HEK293 (cell line): ENCODE measurements around the gene SZRD1.
A peak's percentile ranks its signal among the peaks of the same experiment; 100 is the strongest.

Experiments
- CTCF ChIA-PET: fragments of 350-600 bp; formaldehyde crosslinking; extraction: SDS; loops from one replicate; lab custom pipeline; 2021; ENCODE audit warnings: antibody characterized with exemption; lab: Yijun Ruan, JAX
- POLR2A ChIA-PET: fragments of 300-600 bp; formaldehyde crosslinking; extraction: SDS; loops from one replicate; lab custom pipeline; 2020; ENCODE audit warnings: antibody characterized with exemption, inconsistent platforms; lab: Yijun Ruan, JAX
- H3K27ac ChIP-seq: fragments of 200-500 bp; sonication (Bioruptor generic); 2 replicates; pipeline ENCODE4 v1.5.1; 2014; ENCODE audit warnings: low read depth, low read length, control low read depth, inconsistent platforms; ENCODE audit errors: extremely low read depth
- H3K36me3 ChIP-seq, 2 experiments: fragments of 200-500 bp in 1 of 2; sonication (Bioruptor generic) in 1 of 2; 1 replicate in 1 of 2; 2 replicates in 1 of 2; pipeline ENCODE4 v1.5.1; 2014 to 2017; ENCODE audit warnings: inconsistent platforms in 2 of 2, low read length in 2 of 2; ENCODE audit not compliant: control insufficient read depth in 2 of 2, insufficient read depth in 1 of 2
- H3K4me1 ChIP-seq: fragments of 200-500 bp; sonication (Bioruptor generic); 2 replicates; pipeline ENCODE4 v1.5.1; 2014; ENCODE audit warnings: mild to moderate bottlenecking, low read length, inconsistent platforms; ENCODE audit not compliant: control insufficient read depth, insufficient read depth
- H3K4me3 ChIP-seq: 2 replicates; pipeline ENCODE4 v1.5.1; 2011; ENCODE audit warnings: low read depth, mild to moderate bottlenecking, control low read depth, low read length, moderate library complexity
- H3K9me3 ChIP-seq: fragments of 200-500 bp; sonication (Bioruptor generic); 2 replicates; pipeline ENCODE4 v1.5.1; 2014; ENCODE audit warnings: low read depth, low read length, inconsistent platforms; ENCODE audit not compliant: control insufficient read depth, insufficient read depth
- BCL11A ChIP-seq: fragments of 450-650 bp; formaldehyde crosslinking; IDR thresholded peaks from 2 replicates; pipeline ENCODE4 v1.5.1; 2016; ENCODE audit warnings: low read depth, missing biosample characterization, missing genetic modification characterization
- EGR2 ChIP-seq: fragments of 450-650 bp; formaldehyde crosslinking; IDR thresholded peaks from 2 replicates; pipeline ENCODE4 v1.5.1; 2016; ENCODE audit warnings: low read depth, missing biosample characterization, missing genetic modification characterization
- REPIN1 ChIP-seq: fragments of 450-650 bp; formaldehyde crosslinking; IDR thresholded peaks from 2 replicates; pipeline ENCODE4 v1.5.1; 2017; ENCODE audit warnings: missing biosample characterization, missing genetic modification characterization, low read depth
- ZFHX2 ChIP-seq: fragments of 450-650 bp; formaldehyde crosslinking; conservative IDR thresholded peaks from 2 replicates; pipeline ENCODE4 v1.5.1; 2016; ENCODE audit warnings: missing biosample characterization, missing genetic modification characterization
- ZNF138 ChIP-seq: fragments of 450-650 bp; formaldehyde crosslinking; IDR thresholded peaks from 2 replicates; pipeline ENCODE4 v1.5.1; 2016; ENCODE audit warnings: missing biosample characterization, missing genetic modification characterization, borderline replicate concordance
- ZNF155 ChIP-seq: fragments of 450-650 bp; formaldehyde crosslinking; IDR thresholded peaks from 2 replicates; pipeline ENCODE4 v1.5.1; 2016; ENCODE audit warnings: missing biosample characterization, missing genetic modification characterization
- ZNF274 ChIP-seq, 2 experiments: fragments of 200-500 bp in 1 of 2; fragments of 450-650 bp in 1 of 2; sonication (Bioruptor generic) in 1 of 2; formaldehyde crosslinking in 1 of 2; IDR thresholded peaks; 2 replicates each; pipeline versions ENCODE4 v1.5.1 to v1.6.1; 2014 to 2016; ENCODE audit warnings: borderline replicate concordance in 1 of 2, inconsistent platforms in 1 of 2, low read length in 1 of 2, missing biosample characterization in 1 of 2, missing genetic modification characterization in 1 of 2
- ZNF530 ChIP-seq: fragments of 450-650 bp; formaldehyde crosslinking; IDR thresholded peaks from 2 replicates; pipeline ENCODE4 v1.5.1; 2016; ENCODE audit warnings: low read depth, missing biosample characterization, missing genetic modification characterization
- ZNF837 ChIP-seq: fragments of 450-650 bp; formaldehyde crosslinking; IDR thresholded peaks from 2 replicates; pipeline ENCODE4 v1.5.1; 2016; ENCODE audit warnings: missing biosample characterization, missing genetic modification characterization
- TF ChIP-seq, protein P1 (sequence below): fragments of 450-650 bp; formaldehyde crosslinking; IDR thresholded peaks from 2 replicates; pipeline ENCODE4 v1.5.1; 2016; ENCODE audit warnings: missing biosample characterization, missing genetic modification characterization
- TF ChIP-seq, protein P2 (sequence below): fragments of 450-650 bp; formaldehyde crosslinking; IDR thresholded peaks from 2 replicates; pipeline ENCODE4 v1.5.1; 2016; ENCODE audit warnings: missing biosample characterization, missing genetic modification characterization, low read depth
- TF ChIP-seq, protein P3 (sequence below): fragments of 450-650 bp; formaldehyde crosslinking; IDR thresholded peaks from 2 replicates; pipeline ENCODE4 v1.5.1; 2017; ENCODE audit warnings: missing biosample characterization, missing genetic modification characterization
- TF ChIP-seq, protein P4 (sequence below): fragments of 450-650 bp; formaldehyde crosslinking; IDR thresholded peaks from 2 replicates; pipeline ENCODE4 v1.5.1; 2017; ENCODE audit warnings: missing biosample characterization, missing genetic modification characterization
- TF ChIP-seq, protein P5 (sequence below): fragments of 450-650 bp; formaldehyde crosslinking; IDR thresholded peaks from 2 replicates; pipeline ENCODE4 v1.5.1; 2016; ENCODE audit warnings: missing biosample characterization, missing genetic modification characterization
- TF ChIP-seq, protein P6 (sequence below): fragments of 450-650 bp; formaldehyde crosslinking; IDR thresholded peaks from 2 replicates; pipeline ENCODE4 v1.5.1; 2016; ENCODE audit warnings: missing biosample characterization, missing genetic modification characterization

SZRD1 gene

DNA sequence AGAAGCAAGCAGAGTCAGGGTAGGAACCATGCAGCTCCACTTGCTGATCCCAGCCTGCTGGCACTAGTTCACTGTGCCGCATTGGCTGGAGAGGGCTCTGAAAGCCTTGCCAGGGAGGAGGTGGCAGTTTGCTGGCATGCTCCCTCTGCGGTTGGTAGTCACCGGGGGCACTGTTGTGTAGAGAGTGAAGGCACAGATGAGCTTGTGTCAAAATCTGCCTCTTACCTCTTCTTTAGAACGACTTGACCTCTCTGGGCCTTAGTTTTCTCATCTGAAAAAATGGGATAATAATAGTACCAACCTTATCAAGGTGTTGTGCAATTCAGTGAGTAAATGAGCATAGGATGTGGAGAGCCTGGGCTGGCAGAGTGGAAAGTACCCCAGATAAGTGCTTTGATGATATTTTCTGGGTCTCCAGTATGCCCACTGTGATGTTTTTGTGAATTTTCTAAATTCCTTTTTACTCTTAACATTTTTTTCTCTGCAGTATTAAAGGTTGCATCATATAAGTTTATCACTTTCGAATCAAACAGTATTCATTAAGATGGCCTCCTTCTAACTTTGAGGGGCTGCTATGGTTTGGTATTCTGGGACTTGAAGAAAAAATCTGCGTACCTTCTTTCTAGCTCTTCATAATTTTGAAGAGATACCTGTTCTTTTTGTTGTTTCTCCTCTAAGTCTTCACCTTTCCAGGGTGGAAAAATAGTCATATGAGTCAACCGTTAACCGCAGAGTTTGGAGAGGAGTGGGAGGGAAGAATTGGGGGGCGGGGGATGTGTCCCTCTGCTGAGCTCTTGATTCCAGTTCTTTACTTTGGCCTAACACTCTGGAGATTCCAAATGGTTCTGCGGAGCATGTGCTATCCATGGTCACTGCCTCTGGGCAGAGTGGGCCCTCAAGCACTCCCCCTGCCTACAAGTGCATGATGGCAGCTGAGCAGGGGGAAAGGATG is 26.8 kb downstream of the SZRD1 start:
- CTCF ChIA-PET: no interaction called here
- Histone ChIP-seq H3K4me3 (no peak overlapping the region), H3K36me3 (peaks cover 0 to 67% of the 10 kb centered on the region in 2 experiments; a peak in 2 of 3 replicates), H3K4me1 (no peaks in the 10 kb centered on the region; the same call in 1 of the 2 replicates)
- no peak for TF ChIP-seq ZNF138 (tag by site-specific recombination)
- TF ChIP-seq, protein P1, sequence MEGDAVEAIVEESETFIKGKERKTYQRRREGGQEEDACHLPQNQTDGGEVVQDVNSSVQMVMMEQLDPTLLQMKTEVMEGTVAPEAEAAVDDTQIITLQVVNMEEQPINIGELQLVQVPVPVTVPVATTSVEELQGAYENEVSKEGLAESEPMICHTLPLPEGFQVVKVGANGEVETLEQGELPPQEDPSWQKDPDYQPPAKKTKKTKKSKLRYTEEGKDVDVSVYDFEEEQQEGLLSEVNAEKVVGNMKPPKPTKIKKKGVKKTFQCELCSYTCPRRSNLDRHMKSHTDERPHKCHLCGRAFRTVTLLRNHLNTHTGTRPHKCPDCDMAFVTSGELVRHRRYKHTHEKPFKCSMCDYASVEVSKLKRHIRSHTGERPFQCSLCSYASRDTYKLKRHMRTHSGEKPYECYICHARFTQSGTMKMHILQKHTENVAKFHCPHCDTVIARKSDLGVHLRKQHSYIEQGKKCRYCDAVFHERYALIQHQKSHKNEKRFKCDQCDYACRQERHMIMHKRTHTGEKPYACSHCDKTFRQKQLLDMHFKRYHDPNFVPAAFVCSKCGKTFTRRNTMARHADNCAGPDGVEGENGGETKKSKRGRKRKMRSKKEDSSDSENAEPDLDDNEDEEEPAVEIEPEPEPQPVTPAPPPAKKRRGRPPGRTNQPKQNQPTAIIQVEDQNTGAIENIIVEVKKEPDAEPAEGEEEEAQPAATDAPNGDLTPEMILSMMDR (tag by site-specific recombination): 0 out of 2 replicates have a peak, but pooled peaks have one; percentile 11
- TF ChIP-seq, all 188 proteins: peak for 1
- Histone ChIP-seq H3K9me3 (no peaks in the 10 kb centered on the region), H3K27ac (no peak overlapping the region)
- POLR2A ChIA-PET: no interaction called here

DNA sequence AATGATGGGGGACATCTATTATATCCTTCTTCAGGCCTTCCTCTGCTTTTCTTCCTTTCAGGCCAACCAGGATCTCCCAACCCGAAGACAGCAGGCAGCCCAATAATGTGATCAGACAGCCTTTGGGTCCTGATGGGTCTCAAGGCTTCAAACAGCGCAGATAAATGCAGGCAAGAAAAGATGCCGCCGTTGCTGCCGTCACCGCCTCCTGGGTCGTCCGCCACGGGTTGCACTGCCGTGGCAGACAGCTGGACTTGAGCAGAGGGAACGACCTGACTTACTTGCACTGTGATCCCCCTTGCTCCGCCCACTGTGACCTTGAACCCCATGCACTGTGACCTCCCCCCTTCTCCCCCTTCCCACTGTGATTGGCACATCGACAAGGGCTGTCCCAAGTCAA is 27.9 kb downstream of the SZRD1 start:
- TF ChIP-seq ZNF274 (IDR thresholded peaks at IDR 0.05; ENCODE audit: low read length): no peak
- TF ChIP-seq ZNF274 (tag by site-specific recombination; IDR thresholded peaks at IDR 0.05; ENCODE audit: borderline replicate concordance): no peak
- TF ChIP-seq, protein P2, sequence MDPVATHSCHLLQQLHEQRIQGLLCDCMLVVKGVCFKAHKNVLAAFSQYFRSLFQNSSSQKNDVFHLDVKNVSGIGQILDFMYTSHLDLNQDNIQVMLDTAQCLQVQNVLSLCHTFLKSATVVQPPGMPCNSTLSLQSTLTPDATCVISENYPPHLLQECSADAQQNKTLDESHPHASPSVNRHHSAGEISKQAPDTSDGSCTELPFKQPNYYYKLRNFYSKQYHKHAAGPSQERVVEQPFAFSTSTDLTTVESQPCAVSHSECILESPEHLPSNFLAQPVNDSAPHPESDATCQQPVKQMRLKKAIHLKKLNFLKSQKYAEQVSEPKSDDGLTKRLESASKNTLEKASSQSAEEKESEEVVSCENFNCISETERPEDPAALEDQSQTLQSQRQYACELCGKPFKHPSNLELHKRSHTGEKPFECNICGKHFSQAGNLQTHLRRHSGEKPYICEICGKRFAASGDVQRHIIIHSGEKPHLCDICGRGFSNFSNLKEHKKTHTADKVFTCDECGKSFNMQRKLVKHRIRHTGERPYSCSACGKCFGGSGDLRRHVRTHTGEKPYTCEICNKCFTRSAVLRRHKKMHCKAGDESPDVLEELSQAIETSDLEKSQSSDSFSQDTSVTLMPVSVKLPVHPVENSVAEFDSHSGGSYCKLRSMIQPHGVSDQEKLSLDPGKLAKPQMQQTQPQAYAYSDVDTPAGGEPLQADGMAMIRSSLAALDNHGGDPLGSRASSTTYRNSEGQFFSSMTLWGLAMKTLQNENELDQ: no peak
- TF ChIP-seq BCL11A (tag by site-specific recombination): no peak
- TF ChIP-seq, protein P3, sequence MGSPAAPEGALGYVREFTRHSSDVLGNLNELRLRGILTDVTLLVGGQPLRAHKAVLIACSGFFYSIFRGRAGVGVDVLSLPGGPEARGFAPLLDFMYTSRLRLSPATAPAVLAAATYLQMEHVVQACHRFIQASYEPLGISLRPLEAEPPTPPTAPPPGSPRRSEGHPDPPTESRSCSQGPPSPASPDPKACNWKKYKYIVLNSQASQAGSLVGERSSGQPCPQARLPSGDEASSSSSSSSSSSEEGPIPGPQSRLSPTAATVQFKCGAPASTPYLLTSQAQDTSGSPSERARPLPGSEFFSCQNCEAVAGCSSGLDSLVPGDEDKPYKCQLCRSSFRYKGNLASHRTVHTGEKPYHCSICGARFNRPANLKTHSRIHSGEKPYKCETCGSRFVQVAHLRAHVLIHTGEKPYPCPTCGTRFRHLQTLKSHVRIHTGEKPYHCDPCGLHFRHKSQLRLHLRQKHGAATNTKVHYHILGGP (tag by site-specific recombination): no peak
- TF ChIP-seq EGR2 (tag by site-specific recombination): no peak
- TF ChIP-seq ZNF837 (tag by site-specific recombination): no peak
- no peak for TF ChIP-seq ZFHX2
- TF ChIP-seq, protein P4, sequence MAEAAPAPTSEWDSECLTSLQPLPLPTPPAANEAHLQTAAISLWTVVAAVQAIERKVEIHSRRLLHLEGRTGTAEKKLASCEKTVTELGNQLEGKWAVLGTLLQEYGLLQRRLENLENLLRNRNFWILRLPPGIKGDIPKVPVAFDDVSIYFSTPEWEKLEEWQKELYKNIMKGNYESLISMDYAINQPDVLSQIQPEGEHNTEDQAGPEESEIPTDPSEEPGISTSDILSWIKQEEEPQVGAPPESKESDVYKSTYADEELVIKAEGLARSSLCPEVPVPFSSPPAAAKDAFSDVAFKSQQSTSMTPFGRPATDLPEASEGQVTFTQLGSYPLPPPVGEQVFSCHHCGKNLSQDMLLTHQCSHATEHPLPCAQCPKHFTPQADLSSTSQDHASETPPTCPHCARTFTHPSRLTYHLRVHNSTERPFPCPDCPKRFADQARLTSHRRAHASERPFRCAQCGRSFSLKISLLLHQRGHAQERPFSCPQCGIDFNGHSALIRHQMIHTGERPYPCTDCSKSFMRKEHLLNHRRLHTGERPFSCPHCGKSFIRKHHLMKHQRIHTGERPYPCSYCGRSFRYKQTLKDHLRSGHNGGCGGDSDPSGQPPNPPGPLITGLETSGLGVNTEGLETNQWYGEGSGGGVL (tag by site-specific recombination): no peak
- TF ChIP-seq, protein P5, sequence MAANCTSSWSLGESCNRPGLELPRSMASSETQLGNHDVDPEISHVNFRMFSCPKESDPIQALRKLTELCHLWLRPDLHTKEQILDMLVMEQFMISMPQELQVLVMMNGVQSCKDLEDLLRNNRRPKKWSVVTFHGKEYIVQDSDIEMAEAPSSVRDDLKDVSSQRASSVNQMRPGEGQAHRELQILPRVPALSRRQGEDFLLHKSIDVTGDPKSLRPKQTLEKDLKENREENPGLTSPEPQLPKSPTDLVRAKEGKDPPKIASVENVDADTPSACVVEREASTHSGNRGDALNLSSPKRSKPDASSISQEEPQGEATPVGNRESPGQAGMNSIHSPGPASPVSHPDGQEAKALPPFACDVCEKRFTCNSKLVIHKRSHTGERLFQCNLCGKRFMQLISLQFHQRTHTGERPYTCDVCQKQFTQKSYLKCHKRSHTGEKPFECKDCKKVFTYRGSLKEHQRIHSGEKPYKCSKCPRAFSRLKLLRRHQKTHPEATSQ (tag by site-specific recombination): no peak
- TF ChIP-seq ZNF530 (tag by site-specific recombination): no peak
- TF ChIP-seq, protein P6, sequence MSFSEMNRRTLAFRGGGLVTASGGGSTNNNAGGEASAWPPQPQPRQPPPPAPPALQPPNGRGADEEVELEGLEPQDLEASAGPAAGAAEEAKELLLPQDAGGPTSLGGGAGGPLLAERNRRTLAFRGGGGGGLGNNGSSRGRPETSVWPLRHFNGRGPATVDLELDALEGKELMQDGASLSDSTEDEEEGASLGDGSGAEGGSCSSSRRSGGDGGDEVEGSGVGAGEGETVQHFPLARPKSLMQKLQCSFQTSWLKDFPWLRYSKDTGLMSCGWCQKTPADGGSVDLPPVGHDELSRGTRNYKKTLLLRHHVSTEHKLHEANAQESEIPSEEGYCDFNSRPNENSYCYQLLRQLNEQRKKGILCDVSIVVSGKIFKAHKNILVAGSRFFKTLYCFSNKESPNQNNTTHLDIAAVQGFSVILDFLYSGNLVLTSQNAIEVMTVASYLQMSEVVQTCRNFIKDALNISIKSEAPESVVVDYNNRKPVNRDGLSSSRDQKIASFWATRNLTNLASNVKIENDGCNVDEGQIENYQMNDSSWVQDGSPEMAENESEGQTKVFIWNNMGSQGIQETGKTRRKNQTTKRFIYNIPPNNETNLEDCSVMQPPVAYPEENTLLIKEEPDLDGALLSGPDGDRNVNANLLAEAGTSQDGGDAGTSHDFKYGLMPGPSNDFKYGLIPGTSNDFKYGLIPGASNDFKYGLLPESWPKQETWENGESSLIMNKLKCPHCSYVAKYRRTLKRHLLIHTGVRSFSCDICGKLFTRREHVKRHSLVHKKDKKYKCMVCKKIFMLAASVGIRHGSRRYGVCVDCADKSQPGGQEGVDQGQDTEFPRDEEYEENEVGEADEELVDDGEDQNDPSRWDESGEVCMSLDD (tag by site-specific recombination): no peak
- no peak for TF ChIP-seq REPIN1 (tag by site-specific recombination)
- no peak for TF ChIP-seq ZNF155 (tag by site-specific recombination)
- Histone ChIP-seq H3K4me3 (no peak overlapping the region), H3K4me1 (no peaks in the 10 kb centered on the region; the same call in 1 of the 2 replicates), H3K27ac (no peak overlapping the region), H3K9me3 (no peaks in the 10 kb centered on the region), H3K36me3 (peaks cover 0 to 77% of the 10 kb centered on the region in 2 experiments; a peak in 2 of 3 replicates)
- POLR2A ChIA-PET: no interaction called here
- CTCF ChIA-PET: no interaction called here
